Measurements from ENCODE around the gene SESN1.
"Not testable (repeated sequence)": the region's sequence is repeated elsewhere in the genome, so short reads cannot be mapped to it uniquely, and the experiment has no call there.

The SESN1 gene

GRCh38 chr6:108993876-108994275 lies 100.8 kb downstream of the SESN1 start:
- DNase-seq: no peak

GRCh38 chr6:108989700-108990099 lies 104.9 kb downstream of the SESN1 start:
- no peak for DNase-seq

- no peak for DNase-seq
These were observed 105.9 kb downstream of the SESN1 start for GRCh38 chr6:108988765-108989164.

- DNase-seq: no peak
These were observed 106.3 kb downstream of the SESN1 start for GRCh38 chr6:108988296-108988695.

- no peak for DNase-seq
These were observed 107.5 kb downstream of the SESN1 start for GRCh38 chr6:108987156-108987555.

- DNase-seq: no peak
These were observed 109.3 kb downstream of the SESN1 start for GRCh38 chr6:108985301-108985700.

- no peak for DNase-seq
These were observed 111.5 kb downstream of the SESN1 start for GRCh38 chr6:108983151-108983550.

- DNase-seq: no peak
These were observed 112.2 kb downstream of the SESN1 start for GRCh38 chr6:108982154-108983113.

- not testable (repeated sequence) for DNase-seq
These were observed 116.0 kb downstream of the SESN1 start for GRCh38 chr6:108978638-108979037.

GRCh38 chr6:108974201-108974600 lies 120.4 kb downstream of the SESN1 start:
- DNase-seq: no peak

- no peak for DNase-seq
These were observed 124.9 kb downstream of the SESN1 start for GRCh38 chr6:108969776-108970175.

- no peak for DNase-seq
These were observed 126.0 kb downstream of the SESN1 start for GRCh38 chr6:108968325-108969316.

GRCh38 chr6:108966855-108967755 lies 127.5 kb downstream of the SESN1 start:
- no peak for DNase-seq

- no peak for DNase-seq
These were observed 128.4 kb downstream of the SESN1 start for GRCh38 chr6:108966251-108966650.

GRCh38 chr6:108961985-108962384 lies 132.7 kb downstream of the SESN1 start:
- DNase-seq: no peak

- no peak for DNase-seq
These were observed 133.6 kb downstream of the SESN1 start for GRCh38 chr6:108961077-108961476.

GRCh38 chr6:108960601-108961000 lies 134.0 kb downstream of the SESN1 start:
- DNase-seq: no peak

GRCh38 chr6:108959972-108960582 lies 134.6 kb downstream of the SESN1 start:
- no peak for DNase-seq

GRCh38 chr6:108958900-108959770 lies 135.5 kb downstream of the SESN1 start:
- DNase-seq: no peak

GRCh38 chr6:108957221-108957620 lies 137.4 kb downstream of the SESN1 start:
- DNase-seq: no peak
